ENCODE measurements around the gene UTP11.

Gene UTP11

GRCh38 chr1:38050397-38051078 lies 38.0 kb downstream of the UTP11 start:
- no peak overlapping the region for H2AFZ ChIP-seq (ENCODE audit: low read depth, low read length)
- H3K27me3 ChIP-seq (ENCODE audit: low read depth, low read length): no peaks in the 10 kb centered on the region
- peaks cover 22% of the 10 kb centered on the region for H4K20me1 ChIP-seq (ENCODE audit: insufficient read depth, low read length)
- H3K4me2 ChIP-seq (ENCODE audit: low read length): peak overlapping the region; percentile 89
- peaks cover 98% of the 10 kb centered on the region for H3K79me2 ChIP-seq (ENCODE audit: low read length)
- peak overlapping the region; percentile 99 for H3K4me3 ChIP-seq (ENCODE audit: low read length)
- peaks cover 36% of the 10 kb centered on the region for H3K36me3 ChIP-seq (replicated peaks; ENCODE audit: low read depth, low read length)
- peak overlapping the region; percentile 99 for H3K9ac ChIP-seq (ENCODE audit: low read length)
- H3K27ac ChIP-seq (ENCODE audit: low read length): peak overlapping the region; percentile 98
- H3K9me3 ChIP-seq (ENCODE audit: insufficient read depth, low read length): no peaks in the 10 kb centered on the region
- TF ChIP-seq EZH2phosphoT487 (IDR thresholded peaks at IDR 0.05; ENCODE audit: low read depth): no peak
- peak; percentile 42 for TF ChIP-seq CTCF (IDR thresholded peaks at IDR 0.05; ENCODE audit: low read depth, low read length)
- peaks cover 54% of the 10 kb centered on the region for H3K4me1 ChIP-seq (ENCODE audit: low read length)

GRCh38 chr1:38051079-38051543 lies 38.6 kb downstream of the UTP11 start:
- H3K4me1 ChIP-seq (ENCODE audit: low read length): peaks cover 57% of the 10 kb centered on the region
- no peaks in the 10 kb centered on the region for H3K9me3 ChIP-seq (ENCODE audit: insufficient read depth, low read length)
- peaks cover 34% of the 10 kb centered on the region for H3K36me3 ChIP-seq (replicated peaks; ENCODE audit: low read depth, low read length)
- H3K9ac ChIP-seq (ENCODE audit: low read length): peak overlapping the region; percentile 99
- no peaks in the 10 kb centered on the region for H3K27me3 ChIP-seq (ENCODE audit: low read depth, low read length)
- peak overlapping the region; percentile 99 for H3K4me3 ChIP-seq (ENCODE audit: low read length)
- H2AFZ ChIP-seq (ENCODE audit: low read depth, low read length): no peak overlapping the region
- peaks cover 98% of the 10 kb centered on the region for H3K79me2 ChIP-seq (ENCODE audit: low read length)
- peaks cover 28% of the 10 kb centered on the region for H4K20me1 ChIP-seq (ENCODE audit: insufficient read depth, low read length)
- peak overlapping the region; percentile 89 for H3K4me2 ChIP-seq (ENCODE audit: low read length)
- TF ChIP-seq CTCF (IDR thresholded peaks at IDR 0.05; ENCODE audit: low read depth, low read length) (no peak), EZH2phosphoT487 (IDR thresholded peaks at IDR 0.05; ENCODE audit: low read depth) (no peak)
- peak overlapping the region; percentile 98 for H3K27ac ChIP-seq (ENCODE audit: low read length)

GRCh38 chr1:38052750-38053415 lies 40.3 kb downstream of the UTP11 start:
- Histone ChIP-seq H3K36me3 (replicated peaks; ENCODE audit: low read depth, low read length) (peaks cover 34% of the 10 kb centered on the region), H3K4me1 (ENCODE audit: low read length) (peaks cover 64% of the 10 kb centered on the region), H3K27me3 (ENCODE audit: low read depth, low read length) (no peaks in the 10 kb centered on the region), H3K9ac (ENCODE audit: low read length) (peak overlapping the region; percentile 99), H3K9me3 (ENCODE audit: insufficient read depth, low read length) (no peaks in the 10 kb centered on the region), H3K27ac (ENCODE audit: low read length) (peak overlapping the region; percentile 98), H4K20me1 (ENCODE audit: insufficient read depth, low read length) (peaks cover 44% of the 10 kb centered on the region), H3K79me2 (ENCODE audit: low read length) (peaks cover 100% of the 10 kb centered on the region), H3K4me3 (ENCODE audit: low read length) (peak overlapping the region; percentile 99), H3K4me2 (ENCODE audit: low read length) (peak overlapping the region; percentile 89), H2AFZ (ENCODE audit: low read depth, low read length) (no peak overlapping the region)
- no peak for TF ChIP-seq CTCF (IDR thresholded peaks at IDR 0.05; ENCODE audit: low read depth, low read length)
- no peak for TF ChIP-seq EZH2phosphoT487 (IDR thresholded peaks at IDR 0.05; ENCODE audit: low read depth)

- peaks cover 100% of the 10 kb centered on the region for H3K79me2 ChIP-seq (ENCODE audit: low read length)
- H3K4me1 ChIP-seq (ENCODE audit: low read length): peaks cover 68% of the 10 kb centered on the region
- H3K27ac ChIP-seq (ENCODE audit: low read length): peak overlapping the region; percentile 98
- H2AFZ ChIP-seq (ENCODE audit: low read depth, low read length): no peak overlapping the region
- TF ChIP-seq EZH2phosphoT487 (IDR thresholded peaks at IDR 0.05; ENCODE audit: low read depth): no peak
- TF ChIP-seq CTCF (IDR thresholded peaks at IDR 0.05; ENCODE audit: low read depth, low read length): no peak
- H3K9ac ChIP-seq (ENCODE audit: low read length): peak overlapping the region; percentile 96
- peaks cover 27% of the 10 kb centered on the region for H3K36me3 ChIP-seq (replicated peaks; ENCODE audit: low read depth, low read length)
- H4K20me1 ChIP-seq (ENCODE audit: insufficient read depth, low read length): peaks cover 47% of the 10 kb centered on the region
- peak overlapping the region; percentile 89 for H3K4me2 ChIP-seq (ENCODE audit: low read length)
- no peaks in the 10 kb centered on the region for H3K9me3 ChIP-seq (ENCODE audit: insufficient read depth, low read length)
- no peaks in the 10 kb centered on the region for H3K27me3 ChIP-seq (ENCODE audit: low read depth, low read length)
- peak overlapping the region; percentile 99 for H3K4me3 ChIP-seq (ENCODE audit: low read length)
These were observed 41.0 kb downstream of the UTP11 start for GRCh38 chr1:38053416-38054091.

Data from OCI-LY3 (cell line).